Ramos (cell line): ENCODE measurements around the gene OAF.

Source experiments
- in situ Hi-C: fragments of 300-500 bp; cut with MboI; formaldehyde crosslinking; loops from one replicate; pipeline ENCODE4 v1.14.3; 2022; ENCODE audit warnings: low sequenced_read_pairs; ENCODE audit not compliant: unreplicated experiment

Gene OAF

DNA sequence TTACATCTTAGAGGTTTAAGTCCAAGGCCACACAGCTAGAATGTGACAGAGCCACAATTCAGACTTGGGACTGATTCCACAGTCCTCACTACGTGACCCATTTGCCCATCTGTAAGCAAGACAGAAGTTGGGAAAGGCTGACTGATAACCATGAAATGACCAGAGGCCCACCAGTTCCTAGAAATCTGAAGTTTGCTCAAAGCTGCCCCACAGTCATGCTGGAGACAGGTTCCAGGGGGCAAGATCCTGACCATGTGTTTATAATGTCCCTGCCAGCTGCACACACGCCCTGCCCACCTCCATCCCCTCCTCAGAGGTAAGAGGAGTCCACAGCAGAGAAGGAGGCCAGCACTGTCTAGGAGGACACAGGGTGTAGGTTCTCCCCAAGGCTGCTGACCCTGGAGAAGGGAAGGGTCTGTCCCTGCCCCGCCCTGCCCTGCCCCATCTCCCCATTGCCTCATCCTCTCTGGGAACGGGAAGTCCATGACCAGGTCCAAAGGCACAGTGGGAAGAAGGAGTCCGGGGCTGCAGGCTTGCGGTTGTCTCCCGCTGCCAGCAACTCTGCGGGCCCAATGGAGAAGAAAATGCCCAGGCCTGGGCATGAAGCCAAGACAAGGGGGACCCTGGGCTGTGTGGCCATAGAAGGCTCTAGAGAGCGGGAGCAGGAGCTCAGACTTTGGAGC, 11.9 kb upstream of the OAF start:
- in situ Hi-C loops, result no loop called here

- in situ Hi-C loops, result no loop called here
These were observed 11.2 kb upstream of the OAF start for GRCh38 chr11:120199613-120200012.

DNA sequence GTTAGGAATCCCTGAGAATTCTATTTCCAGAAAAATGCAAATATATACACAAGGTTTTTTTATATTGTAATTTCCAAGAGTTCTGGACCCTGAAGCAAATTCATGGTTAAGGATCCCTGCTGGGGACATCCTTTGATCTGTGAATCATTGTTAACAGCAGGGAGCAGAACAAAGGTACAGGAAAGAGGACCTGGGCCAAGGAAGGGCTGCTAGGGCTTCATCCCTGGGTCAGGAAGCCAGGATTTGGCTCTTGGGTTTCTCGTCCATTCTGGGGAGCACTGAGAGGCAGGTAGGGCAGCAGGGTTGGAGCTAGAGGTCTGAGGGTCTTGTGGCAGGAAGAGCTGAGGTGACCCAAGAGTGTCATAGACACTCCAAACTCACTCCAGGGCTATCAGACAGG, 10.2 kb upstream of the OAF start:
- in situ Hi-C loops, result no loop called here

DNA sequence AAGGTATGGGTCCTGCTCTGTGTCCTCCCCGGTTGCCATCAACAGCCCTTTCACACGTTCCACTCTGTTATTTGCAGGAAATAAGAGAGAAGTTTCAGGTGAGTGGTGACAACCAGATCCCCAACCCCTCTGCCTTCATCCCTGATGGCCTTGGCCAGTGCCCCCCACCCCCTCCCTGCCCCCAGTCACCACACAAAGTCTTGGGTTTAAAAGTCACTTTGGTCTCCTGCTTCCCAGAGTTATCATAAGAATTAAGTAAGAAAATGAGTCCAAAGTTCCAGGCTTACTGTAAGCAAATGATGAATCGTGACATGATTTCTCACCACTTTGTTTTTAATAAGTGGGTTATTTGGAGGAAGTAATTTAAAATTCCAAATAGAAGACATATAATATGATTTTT, 9.2 kb upstream of the OAF start:
- in situ Hi-C loops, result no loop called here

DNA sequence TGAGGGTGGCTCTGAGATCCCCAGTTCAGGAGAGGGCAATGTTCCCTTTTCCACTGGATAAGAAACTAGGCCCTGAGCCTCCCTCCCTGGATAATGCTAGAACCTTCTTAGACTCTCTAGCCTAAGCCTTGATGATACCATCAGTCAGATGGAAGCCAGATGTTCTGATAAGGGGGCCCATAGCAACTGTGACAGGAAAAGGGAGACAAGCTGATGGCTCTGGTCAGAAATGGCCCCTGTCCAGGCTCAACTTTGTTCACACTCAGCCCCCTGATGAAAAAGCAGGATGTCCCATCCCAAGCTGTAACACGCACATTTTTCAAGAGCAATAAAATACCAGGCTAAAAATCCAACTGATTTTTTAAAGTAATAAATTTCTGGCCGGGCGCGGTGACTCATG, 7.2 kb upstream of the OAF start:
- in situ Hi-C loops, result no loop called here

- in situ Hi-C loops, result no loop called here
These were observed 5.2 kb upstream of the OAF start for GRCh38 chr11:120205596-120206161.

DNA sequence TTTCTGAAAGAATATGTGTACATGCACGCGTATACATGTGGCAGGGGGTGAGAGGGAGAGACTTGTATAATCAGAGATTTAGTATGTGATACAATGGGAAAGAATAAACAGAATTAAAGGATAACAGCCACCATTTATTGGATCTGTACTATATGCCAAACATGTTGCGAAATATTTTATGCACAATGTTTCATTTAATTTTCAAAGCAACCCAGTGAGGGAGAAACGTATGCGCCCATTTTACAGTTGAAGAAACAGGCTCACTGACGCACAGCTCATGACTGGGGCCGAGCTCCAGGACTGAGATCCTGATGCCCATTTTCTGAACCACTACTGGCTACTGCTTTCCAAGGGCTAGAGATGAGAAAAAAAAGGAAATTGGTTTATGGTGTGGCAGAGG, 3.3 kb upstream of the OAF start:
- in situ Hi-C loops, result no loop called here

GRCh38 chr11:120208001-120208441, 2.8 kb upstream of the OAF start:
- in situ Hi-C loops, result no loop called here

GRCh38 chr11:120208777-120209176, 2.1 kb upstream of the OAF start:
- in situ Hi-C loops, result no loop called here

DNA sequence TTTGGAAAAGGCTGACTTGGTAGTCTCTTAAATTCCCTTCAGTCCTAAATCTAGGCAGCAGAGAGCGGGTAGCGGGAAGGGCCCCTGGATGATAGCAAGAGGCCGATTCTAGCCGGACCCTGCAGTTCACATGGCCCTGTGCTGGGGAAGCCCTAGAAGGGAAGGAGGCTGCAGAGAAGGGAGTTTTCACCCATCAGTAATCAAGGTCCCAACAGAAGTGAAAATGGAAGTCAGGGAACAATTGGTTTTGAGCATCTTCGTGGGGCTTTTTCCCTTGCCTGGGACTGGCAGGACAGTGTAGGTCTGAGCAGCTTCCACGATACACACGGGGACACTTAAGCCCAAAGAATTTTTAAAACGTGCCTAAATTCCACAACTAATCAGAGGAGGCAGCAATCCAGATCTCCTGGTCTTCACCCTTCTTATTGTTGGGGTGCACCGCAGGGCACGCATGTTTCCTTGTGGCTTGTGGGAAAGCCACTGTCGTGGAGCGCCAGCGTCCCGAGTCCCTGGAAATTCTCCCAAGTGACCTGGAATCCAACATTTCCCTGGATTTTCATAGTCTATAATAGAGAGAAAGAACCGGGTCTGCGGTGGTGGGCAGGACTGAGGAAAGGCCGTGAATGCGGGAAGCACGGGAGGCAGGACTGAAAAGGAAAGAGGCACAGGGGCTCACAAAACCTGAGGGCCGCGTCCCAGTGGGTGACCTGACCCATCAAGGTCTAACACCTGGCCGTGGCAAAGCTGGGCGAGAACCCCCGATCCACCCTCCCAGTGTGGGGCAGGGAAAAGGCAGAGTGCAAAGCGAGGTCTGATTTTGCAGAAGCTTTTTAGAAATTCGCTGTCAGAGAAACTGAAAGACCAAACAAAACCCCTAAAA, 846 bp upstream of the OAF start:
- in situ Hi-C loops, result no loop called here

DNA sequence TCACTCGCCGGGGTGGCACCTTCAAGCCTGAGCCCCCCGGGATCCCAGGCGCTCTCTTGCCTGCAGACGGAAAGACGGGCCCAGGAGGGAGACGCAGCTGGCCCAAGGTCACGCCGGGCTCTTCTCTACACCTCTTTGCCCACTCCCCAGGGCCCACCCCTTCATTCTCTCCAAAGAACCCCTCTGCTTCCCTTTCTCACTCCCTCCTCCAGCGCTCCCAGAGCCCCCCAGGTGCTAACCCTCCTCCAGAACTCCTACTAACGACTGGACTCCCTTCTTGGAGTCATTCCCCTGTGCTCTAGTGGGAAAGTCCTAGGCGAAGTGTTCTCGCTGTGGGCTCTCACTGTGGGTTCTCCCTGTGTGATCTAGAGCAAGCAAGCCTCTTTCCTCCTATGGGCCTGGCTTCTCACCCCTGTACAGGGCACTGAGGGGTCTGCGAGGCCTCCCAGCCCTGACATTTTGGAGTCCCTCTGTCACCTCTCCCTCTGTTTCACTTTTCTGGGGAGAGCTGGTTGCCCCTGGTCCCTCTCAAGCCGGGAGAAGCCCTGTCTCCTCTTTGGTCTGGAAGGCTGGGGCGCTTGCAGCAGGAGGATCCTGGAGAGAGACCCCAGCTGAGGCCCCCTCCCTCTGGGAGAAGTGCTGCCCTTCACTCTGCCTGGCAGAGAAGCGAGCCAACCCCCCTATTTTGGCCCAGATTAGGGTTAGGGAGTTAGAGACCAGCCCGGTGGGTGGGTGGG, 858 bp downstream of the OAF start:
- in situ Hi-C loops, result no loop called here

GRCh38 chr11:120212259-120212878, 1.5 kb downstream of the OAF start:
- in situ Hi-C loops, result no loop called here

DNA sequence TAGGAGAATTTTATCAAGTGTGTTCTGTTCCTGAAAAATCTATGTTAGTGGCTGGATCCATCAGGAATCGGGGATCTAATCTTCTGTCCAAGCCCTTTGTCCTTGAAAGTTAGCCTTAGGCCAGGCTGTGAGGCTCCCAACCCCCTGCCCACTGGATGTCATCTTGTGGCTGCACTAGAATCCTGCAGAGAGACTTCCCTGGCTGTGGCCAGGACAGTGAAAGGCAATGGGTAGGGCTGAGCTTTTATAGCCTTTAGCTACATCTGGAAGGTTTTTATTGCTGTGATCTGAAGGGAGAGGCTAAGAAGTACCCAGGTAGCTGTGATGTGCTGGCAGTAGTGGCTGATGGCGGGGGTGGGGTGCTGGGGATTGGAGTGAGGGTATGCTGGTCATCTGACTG, 2.1 kb downstream of the OAF start:
- in situ Hi-C loops, result no loop called here

- in situ Hi-C loops, result no loop called here
These were observed 3.7 kb downstream of the OAF start for GRCh38 chr11:120214581-120214980.

DNA sequence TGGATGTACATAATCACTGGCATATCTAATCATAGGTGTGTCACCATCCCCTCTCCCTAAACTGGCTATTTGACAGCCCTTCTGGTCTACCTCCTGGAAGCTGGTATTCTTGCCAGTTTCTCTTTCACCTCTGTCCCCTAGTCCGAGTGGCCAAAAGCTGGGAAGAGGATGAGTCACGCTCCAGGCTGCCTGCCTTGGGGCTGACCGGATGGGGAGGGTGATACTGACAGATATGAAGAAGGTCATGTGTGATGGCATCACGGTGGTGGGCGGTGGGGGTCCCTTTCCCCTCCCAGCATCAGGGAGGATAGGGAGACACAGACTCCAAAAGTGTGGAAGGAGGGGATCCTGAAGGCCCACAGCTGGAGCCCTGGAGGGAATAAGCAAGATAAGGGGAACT, 4.8 kb downstream of the OAF start:
- in situ Hi-C loops, result no loop called here

DNA sequence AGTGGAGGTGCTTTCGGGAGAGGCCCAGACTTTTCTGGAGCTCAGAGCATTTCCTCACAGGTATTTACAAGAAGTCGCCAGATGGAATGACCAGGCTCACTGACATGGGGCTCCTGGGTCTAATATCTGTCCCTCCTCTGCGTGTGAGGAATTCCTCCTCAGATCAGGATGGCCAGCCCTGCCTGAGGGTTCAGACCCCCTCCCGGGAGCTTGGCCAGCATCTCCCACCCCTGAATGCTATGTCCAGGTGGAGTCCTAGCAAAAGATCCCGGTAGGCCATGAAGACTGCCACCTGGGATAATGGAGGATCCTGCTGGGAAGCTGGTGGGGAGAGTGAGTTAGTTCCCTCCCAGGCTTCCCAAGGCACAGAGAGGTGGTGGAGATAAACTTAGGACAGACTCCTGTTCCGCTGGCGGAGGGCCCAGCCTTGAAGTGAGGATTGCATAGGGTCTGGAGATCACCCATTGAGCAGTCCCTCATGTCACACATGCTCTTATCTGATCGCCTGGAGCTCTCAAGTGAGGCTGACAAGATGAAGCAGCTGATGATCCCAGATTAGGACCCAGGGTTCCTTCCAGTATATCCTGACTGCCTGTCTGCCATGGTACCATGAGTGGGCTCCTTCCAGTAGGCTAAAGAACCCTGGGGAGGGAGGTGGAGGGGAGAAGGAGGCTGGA, 5.7 kb downstream of the OAF start:
- in situ Hi-C loops, result no loop called here

GRCh38 chr11:120217526-120217925, 6.7 kb downstream of the OAF start:
- in situ Hi-C loops, result no loop called here

- in situ Hi-C loops, result no loop called here
These were observed 7.3 kb downstream of the OAF start for GRCh38 chr11:120217941-120218694.

GRCh38 chr11:120218695-120219033, 7.8 kb downstream of the OAF start:
- in situ Hi-C loops, result no loop called here
